Measurements from ENCODE around the gene TSPAN33.

The TSPAN33 gene

GRCh38 chr7:129136887-129137642 lies 7.4 kb upstream of the TSPAN33 start:
- DNase-seq = no peak

GRCh38 chr7:129143724-129144094 lies 798 bp upstream of the TSPAN33 start:
- DNase-seq = no peak

GRCh38 chr7:129144834-129145668 lies 544 bp downstream of the TSPAN33 start:
- DNase-seq = no peak

- DNase-seq = no peak
Observed at GRCh38 chr7:129146237-129146979, 1.9 kb downstream of the TSPAN33 start.

GRCh38 chr7:129147731-129148130 lies 3.2 kb downstream of the TSPAN33 start:
- DNase-seq = no peak

- no peak for DNase-seq
Observed at GRCh38 chr7:129149511-129149910, 5.0 kb downstream of the TSPAN33 start.

- DNase-seq = no peak
Observed at GRCh38 chr7:129150199-129150996, 5.9 kb downstream of the TSPAN33 start.

GRCh38 chr7:129157651-129158050 lies 13.1 kb downstream of the TSPAN33 start:
- DNase-seq = no peak

- DNase-seq = no peak
Observed at GRCh38 chr7:129159539-129159938, 15.0 kb downstream of the TSPAN33 start.

- no peak for DNase-seq
Observed at GRCh38 chr7:129160161-129160905, 15.8 kb downstream of the TSPAN33 start.

- DNase-seq = no peak
Observed at GRCh38 chr7:129161524-129162225, 17.2 kb downstream of the TSPAN33 start.

- DNase-seq = no peak
Observed at GRCh38 chr7:129162732-129163131, 18.2 kb downstream of the TSPAN33 start.

- DNase-seq = no peak
Observed at GRCh38 chr7:129163875-129164544, 19.5 kb downstream of the TSPAN33 start.

- no peak for DNase-seq
Observed at GRCh38 chr7:129166745-129167144, 22.2 kb downstream of the TSPAN33 start.

GRCh38 chr7:129167817-129168216 lies 23.3 kb downstream of the TSPAN33 start:
- no peak for DNase-seq

- peak; percentile 74 for DNase-seq
Observed at GRCh38 chr7:129168231-129169021, 23.9 kb downstream of the TSPAN33 start.

- DNase-seq = peak; percentile 78
Observed at GRCh38 chr7:129169171-129169671, 24.7 kb downstream of the TSPAN33 start.

GRCh38 chr7:129169686-129170440 lies 25.4 kb downstream of the TSPAN33 start:
- no peak for DNase-seq

All from left hindlimb (tissue), 1 donor.